Lower lobe of right lung (tissue), 2 donors: ENCODE data around the gene TBC1D2. TPM values are rescaled to one million over a fixed set of nuclear protein-coding genes. Genes with fewer than 3 reads are reported as not detected.
A peak's percentile ranks its signal among the peaks of the same experiment; 100 is the strongest.

Experiments
- ATAC-seq, 2 donors: fragments of 200-7000 bp; cut with Tn5 transposase; one replicate each; pipeline ENCODE4 v1.9.1; 2020 to 2022; ENCODE audit warnings: mild to moderate bottlenecking in 2 of 2, moderate library complexity in 2 of 2
- DNase-seq: peaks from one replicate; pipeline ENCODE4 v3.0.0-alpha.2; 2020
- H3K27ac ChIP-seq: fragments of 200-600 bp; one replicate; pipeline ENCODE4 v1.8.0; 2022
- H3K27me3 ChIP-seq: fragments of 200-600 bp; one replicate; pipeline ENCODE4 v1.8.0; 2022; ENCODE audit warnings: low read depth
- H3K36me3 ChIP-seq: fragments of 200-600 bp; one replicate; pipeline ENCODE4 v1.8.0; 2022; ENCODE audit warnings: mild to moderate bottlenecking
- H3K4me1 ChIP-seq: fragments of 200-600 bp; one replicate; pipeline ENCODE4 v1.8.0; 2022
- H3K4me3 ChIP-seq: fragments of 200-600 bp; one replicate; pipeline ENCODE4 v1.8.0; 2022; ENCODE audit warnings: mild to moderate bottlenecking
- H3K9me3 ChIP-seq: fragments of 200-600 bp; one replicate; pipeline ENCODE4 v1.8.0; 2022
- intact Hi-C: fragments of 100-400 bp; cut with DNase I; formaldehyde crosslinking; loops from one replicate; pipeline ENCODE4 v1.11.0; 2022
- microRNA-seq: library from miRNA; unstranded; fragments of <30 nt; microRNA quantifications from one replicate; pipeline ENCODE4 v1.2.0, GENCODE V29; 2020; ENCODE audit warnings: borderline number of aligned reads
- total RNA-seq: library from RNA; stranded (reverse); fragmentation: NEBNext Ultra II Directional; extraction: Animal tissue kit (Norgen Biotek cat#: 25700); gene quantifications from one replicate; pipeline ENCODE4 v1.2.1, GENCODE V29; 2021
- TF ChIP-seq, protein P1 (sequence below): fragments of 200-600 bp; IDR thresholded peaks from one replicate; pipeline ENCODE4 v1.8.0; 2022; ENCODE audit warnings: antibody characterized with exemption, mild to moderate bottlenecking
- donor health status: DM: no; HTN: yes; CAD: no; lungs with severe emphysema.

TBC1D2 gene
- total RNA-seq, 1 donor from 2014 or later: 64.3 TPM

DNA sequence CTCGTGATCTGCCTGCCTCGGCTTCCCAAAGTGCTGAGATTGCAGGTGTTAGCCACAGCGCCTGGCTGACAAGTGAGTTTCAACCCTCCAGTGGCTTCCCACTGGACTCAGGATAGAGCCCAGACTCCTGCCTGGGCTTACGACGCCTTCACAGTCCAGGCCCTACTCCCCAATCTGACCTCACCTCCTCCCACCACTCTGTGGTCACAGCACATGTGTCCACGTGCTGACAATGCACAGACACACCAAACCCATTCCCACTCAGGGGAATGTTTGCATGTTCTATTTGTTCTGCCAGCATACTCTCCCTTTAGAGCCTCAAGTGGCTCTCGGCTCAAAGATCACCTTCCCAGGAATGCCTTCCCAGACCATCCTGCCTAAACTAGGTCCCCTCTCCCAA lies 105.3 kb downstream of the TBC1D2 start:
- Histone ChIP-seq H3K36me3 (peaks cover 4% of the 10 kb centered on the region), H3K27me3 (no peaks in the 10 kb centered on the region), H3K9me3 (no peaks in the 10 kb centered on the region), H3K4me3 (no peak overlapping the region), H3K27ac (no peak overlapping the region), H3K4me1 (peaks cover 26% of the 10 kb centered on the region)
- ATAC-seq (peak; percentile 40 to 44), DNase-seq (no peak)
- intact Hi-C loops: no loop called here
- TF ChIP-seq, protein P1, sequence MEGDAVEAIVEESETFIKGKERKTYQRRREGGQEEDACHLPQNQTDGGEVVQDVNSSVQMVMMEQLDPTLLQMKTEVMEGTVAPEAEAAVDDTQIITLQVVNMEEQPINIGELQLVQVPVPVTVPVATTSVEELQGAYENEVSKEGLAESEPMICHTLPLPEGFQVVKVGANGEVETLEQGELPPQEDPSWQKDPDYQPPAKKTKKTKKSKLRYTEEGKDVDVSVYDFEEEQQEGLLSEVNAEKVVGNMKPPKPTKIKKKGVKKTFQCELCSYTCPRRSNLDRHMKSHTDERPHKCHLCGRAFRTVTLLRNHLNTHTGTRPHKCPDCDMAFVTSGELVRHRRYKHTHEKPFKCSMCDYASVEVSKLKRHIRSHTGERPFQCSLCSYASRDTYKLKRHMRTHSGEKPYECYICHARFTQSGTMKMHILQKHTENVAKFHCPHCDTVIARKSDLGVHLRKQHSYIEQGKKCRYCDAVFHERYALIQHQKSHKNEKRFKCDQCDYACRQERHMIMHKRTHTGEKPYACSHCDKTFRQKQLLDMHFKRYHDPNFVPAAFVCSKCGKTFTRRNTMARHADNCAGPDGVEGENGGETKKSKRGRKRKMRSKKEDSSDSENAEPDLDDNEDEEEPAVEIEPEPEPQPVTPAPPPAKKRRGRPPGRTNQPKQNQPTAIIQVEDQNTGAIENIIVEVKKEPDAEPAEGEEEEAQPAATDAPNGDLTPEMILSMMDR: no peak

DNA sequence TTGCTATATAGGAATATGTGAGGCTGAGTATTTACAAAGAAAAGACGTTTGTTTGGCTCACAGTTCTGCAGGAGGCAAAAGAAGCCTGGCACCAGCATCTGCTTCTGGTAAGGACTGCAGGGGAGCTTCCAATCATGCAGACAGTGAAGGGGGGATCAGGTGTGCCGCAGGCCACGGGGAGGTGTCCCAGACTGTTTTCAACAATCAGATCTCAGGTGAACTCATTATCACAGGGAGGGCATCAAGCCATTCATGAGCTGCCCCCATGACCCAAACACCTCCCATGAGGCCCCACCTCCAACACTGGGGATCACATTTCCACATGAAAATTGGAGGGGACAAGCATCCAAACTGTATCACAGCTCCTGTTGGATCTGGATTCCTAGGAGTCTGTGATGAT lies 106.0 kb downstream of the TBC1D2 start:
- ATAC-seq: no peak
- TF ChIP-seq, protein P1: no peak

More for the DNA sequence above, 106.0 kb downstream of the TBC1D2 start:
- DNase-seq: no peak
- intact Hi-C loops: no loop called here
- H3K4me3 ChIP-seq: no peak overlapping the region
- no peaks in the 10 kb centered on the region for H3K36me3 ChIP-seq
- no peak overlapping the region for H3K27ac ChIP-seq
- no peaks in the 10 kb centered on the region for H3K9me3 ChIP-seq
- no peaks in the 10 kb centered on the region for H3K27me3 ChIP-seq
- peaks cover 32% of the 10 kb centered on the region for H3K4me1 ChIP-seq

Small RNAs within 50 kb of the gene (microRNA-seq; reads per million reads assigned to microRNA genes)
- not detected for gene MIR6854

Other genes with a start within 250 kb of the TBC1D2 start
- gene NANS, start 198.9 kb downstream of the TBC1D2 start, total RNA-seq: 61.9 TPM
- gene TRIM14, start 136.4 kb downstream of the TBC1D2 start, total RNA-seq: 82.5 TPM
- gene CORO2A, start 63.0 kb downstream of the TBC1D2 start, total RNA-seq: 26.1 TPM